Left lung (tissue), 10 donors: ENCODE data around the gene LRMDA. TPM values are rescaled to one million over a fixed set of nuclear protein-coding genes. Genes with fewer than 3 reads are reported as not detected.

Experiments used
- ATAC-seq: fragments of 200-7000 bp; cut with Tn5 transposase; one replicate; pipeline ENCODE4 v1.9.1; 2020; ENCODE audit warnings: moderate library complexity
- DNase-seq, 4 donors: peaks; one replicate each; pipeline ENCODE4 v3.0.0-alpha.2; 2013 to 2020
- H3K27ac ChIP-seq, 2 donors: fragments of 200-600 bp; sonication (generic) in 1 of 2; one replicate each; pipeline versions ENCODE4 v1.5.0 to v1.8.0; 2020 to 2021
- H3K27me3 ChIP-seq, 2 donors: fragments of 200-600 bp; sonication (generic) in 1 of 2; one replicate each; pipeline versions ENCODE4 v1.5.0 to v1.8.0; 2020 to 2021
- H3K36me3 ChIP-seq, 2 donors: fragments of 200-600 bp; sonication (generic) in 1 of 2; one replicate each; pipeline versions ENCODE4 v1.5.0 to v1.8.0; 2020 to 2021
- H3K4me1 ChIP-seq, 2 donors: fragments of 200-600 bp; one replicate each; pipeline ENCODE4 v1.8.0; 2021
- H3K4me3 ChIP-seq, 2 donors: fragments of 200-600 bp; sonication (generic) in 1 of 2; one replicate each; pipeline versions ENCODE4 v1.5.0 to v1.8.0; 2020 to 2021; ENCODE audit warnings: mild to moderate bottlenecking in 1 of 2
- H3K9me3 ChIP-seq, 2 donors: fragments of 200-600 bp; sonication (generic) in 1 of 2; one replicate each; pipeline versions ENCODE4 v1.5.0 to v1.8.0; 2020 to 2021
- intact Hi-C, 2 donors: fragments of 100-400 bp; cut with DNase I; formaldehyde crosslinking; loops; one replicate each; pipeline versions ENCODE4 v1.11.2 to v1.14.2; 2022
- polyA plus RNA-seq, 6 donors: library from polyadenylated mRNA; unstranded; fragments of 120-200 nt; gene quantifications; one replicate each; pipeline ENCODE4 v1.2.1, GENCODE V29; 2013; ENCODE audit not compliant: insufficient read length in 6 of 6
- total RNA-seq, 2 donors: library from RNA; stranded (reverse); fragmentation: NEBNext Ultra II Directional; extraction: Animal tissue kit (Norgen Biotek cat#: 25700); gene quantifications; one replicate each; pipeline ENCODE4 v1.2.1, GENCODE V29; 2021
- TF ChIP-seq, protein P1 (sequence below), 2 donors: fragments of 200-600 bp; sonication (generic) in 1 of 2; IDR thresholded peaks; one replicate each; pipeline versions ENCODE4 v1.5.0 to v1.8.0; 2021; ENCODE audit warnings: antibody characterized with exemption in 2 of 2
- donor health status: DM: no; HTN: yes; CAD: no.
- donor health status: DM: no; HTN: no; CAD: no.

Gene LRMDA
- total and polyA plus RNA-seq, 8 donors, result 13.9 to 23.6 (median 18.7) TPM

DNA sequence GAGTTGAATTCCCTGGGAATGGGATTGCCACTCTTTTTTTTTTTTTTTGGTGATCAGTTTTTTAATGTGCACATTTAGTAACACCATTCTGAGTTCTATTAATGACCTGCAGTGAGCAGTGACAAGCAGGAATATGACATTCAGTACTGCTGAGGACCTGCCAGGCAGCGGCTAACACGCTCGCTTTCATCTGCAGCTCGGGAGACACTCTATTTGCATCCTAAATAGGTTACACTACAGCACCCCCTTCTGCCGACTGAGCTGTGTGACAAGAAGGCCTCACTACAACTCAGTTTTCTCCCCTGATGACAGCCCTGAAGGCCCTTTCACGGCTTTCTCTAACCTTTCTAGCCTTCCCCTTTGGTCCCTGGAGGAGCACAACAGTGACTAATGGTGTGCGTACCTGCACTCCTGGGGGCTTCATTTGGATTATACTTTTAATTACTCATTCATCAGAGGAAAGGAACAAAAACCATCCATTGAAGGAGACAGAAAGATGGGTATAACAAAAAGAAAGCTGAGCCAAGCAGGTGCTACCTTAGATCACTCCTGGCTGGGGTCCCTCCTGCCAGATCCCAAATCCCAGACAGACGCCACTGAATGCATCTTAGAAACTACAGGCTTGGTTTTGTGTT is 872.4 kb downstream of the LRMDA start:
- H3K27ac ChIP-seq, result no peak overlapping the region
- TF ChIP-seq, protein P1, sequence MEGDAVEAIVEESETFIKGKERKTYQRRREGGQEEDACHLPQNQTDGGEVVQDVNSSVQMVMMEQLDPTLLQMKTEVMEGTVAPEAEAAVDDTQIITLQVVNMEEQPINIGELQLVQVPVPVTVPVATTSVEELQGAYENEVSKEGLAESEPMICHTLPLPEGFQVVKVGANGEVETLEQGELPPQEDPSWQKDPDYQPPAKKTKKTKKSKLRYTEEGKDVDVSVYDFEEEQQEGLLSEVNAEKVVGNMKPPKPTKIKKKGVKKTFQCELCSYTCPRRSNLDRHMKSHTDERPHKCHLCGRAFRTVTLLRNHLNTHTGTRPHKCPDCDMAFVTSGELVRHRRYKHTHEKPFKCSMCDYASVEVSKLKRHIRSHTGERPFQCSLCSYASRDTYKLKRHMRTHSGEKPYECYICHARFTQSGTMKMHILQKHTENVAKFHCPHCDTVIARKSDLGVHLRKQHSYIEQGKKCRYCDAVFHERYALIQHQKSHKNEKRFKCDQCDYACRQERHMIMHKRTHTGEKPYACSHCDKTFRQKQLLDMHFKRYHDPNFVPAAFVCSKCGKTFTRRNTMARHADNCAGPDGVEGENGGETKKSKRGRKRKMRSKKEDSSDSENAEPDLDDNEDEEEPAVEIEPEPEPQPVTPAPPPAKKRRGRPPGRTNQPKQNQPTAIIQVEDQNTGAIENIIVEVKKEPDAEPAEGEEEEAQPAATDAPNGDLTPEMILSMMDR (IDR thresholded peaks at IDR 0.05), result peak; percentile 34 to 58
- H3K4me3 ChIP-seq, result no peak overlapping the region
- peak; percentile 96 for ATAC-seq
- intact Hi-C loops, result no loop called here
- H3K36me3 ChIP-seq, result no peaks in the 10 kb centered on the region
- DNase-seq, result peak in 2 of 4 donors; percentile 65 to 92
- no peaks in the 10 kb centered on the region for H3K9me3 ChIP-seq
- H3K27me3 ChIP-seq, result no peaks in the 10 kb centered on the region
- peaks cover 5 to 40% of the 10 kb centered on the region in 2 donors for H3K4me1 ChIP-seq

DNA sequence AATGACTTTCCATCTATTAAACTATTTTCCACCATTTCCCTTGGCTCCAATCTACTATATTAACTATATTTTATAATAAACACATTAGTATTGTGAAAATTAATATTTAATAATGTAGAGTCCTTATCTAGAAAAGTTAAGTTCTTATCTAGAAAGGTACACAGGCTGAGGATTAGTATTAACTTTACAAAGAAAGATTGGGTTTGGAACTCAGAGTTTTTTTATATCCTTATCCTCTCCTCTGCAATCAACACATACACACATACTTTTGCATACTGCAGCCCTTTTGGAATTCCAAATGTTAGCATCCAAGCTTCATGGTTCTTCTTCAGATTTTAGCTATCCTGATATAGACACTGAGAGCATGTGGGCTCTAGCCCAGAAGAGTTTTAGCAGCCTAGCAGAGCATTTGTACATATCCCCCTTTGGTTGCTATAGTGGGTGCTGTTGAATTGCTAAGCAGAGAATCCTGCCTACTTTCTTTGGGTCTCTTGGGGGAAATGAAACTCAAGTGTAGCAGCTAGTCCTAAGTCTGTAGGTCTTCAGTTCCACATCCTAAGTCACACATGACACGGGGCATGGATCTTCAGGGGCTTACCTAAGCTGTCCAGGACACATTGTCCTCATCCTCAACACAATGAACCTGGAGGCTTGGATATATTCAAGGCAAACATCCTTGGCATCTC is 874.6 kb downstream of the LRMDA start:
- ATAC-seq, result no peak
- no peak for DNase-seq
- H3K27me3 ChIP-seq, result no peaks in the 10 kb centered on the region
- no peaks in the 10 kb centered on the region for H3K9me3 ChIP-seq
- no peak overlapping the region for H3K27ac ChIP-seq
- no peak overlapping the region for H3K4me3 ChIP-seq
- no peaks in the 10 kb centered on the region for H3K36me3 ChIP-seq
- intact Hi-C loops, result no loop called here
- TF ChIP-seq, protein P1 (IDR thresholded peaks at IDR 0.05), result no peak
- H3K4me1 ChIP-seq, result peaks cover 5 to 56% of the 10 kb centered on the region in 2 donors

DNA sequence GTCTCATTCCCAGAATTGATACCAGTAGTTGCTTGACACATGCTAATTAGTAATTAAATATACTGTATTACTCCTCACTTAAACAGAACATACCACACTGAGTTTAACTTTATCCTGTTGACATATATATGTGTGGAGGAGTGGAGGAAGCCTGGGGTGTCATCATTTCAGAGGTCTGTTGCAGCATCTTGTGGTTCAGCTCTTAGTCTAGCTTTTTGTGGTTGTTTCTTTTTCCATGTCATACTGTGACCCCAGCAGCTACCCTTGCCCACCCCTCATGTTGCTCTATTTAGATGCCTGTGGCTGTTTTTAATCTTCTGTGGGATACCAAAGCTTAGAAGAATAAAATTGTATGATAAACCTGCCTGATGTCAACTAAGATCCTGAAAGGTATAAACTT is 875.4 kb downstream of the LRMDA start:
- H3K4me3 ChIP-seq, result no peak overlapping the region
- no peaks in the 10 kb centered on the region for H3K9me3 ChIP-seq
- no peak overlapping the region for H3K27ac ChIP-seq
- TF ChIP-seq, protein P1 (IDR thresholded peaks at IDR 0.05), result no peak
- DNase-seq (no peak), ATAC-seq (no peak)
- H3K4me1 ChIP-seq, result peaks cover 5 to 56% of the 10 kb centered on the region in 2 donors
- intact Hi-C loops, result no loop called here
- no peaks in the 10 kb centered on the region for H3K27me3 ChIP-seq
- no peaks in the 10 kb centered on the region for H3K36me3 ChIP-seq

DNA sequence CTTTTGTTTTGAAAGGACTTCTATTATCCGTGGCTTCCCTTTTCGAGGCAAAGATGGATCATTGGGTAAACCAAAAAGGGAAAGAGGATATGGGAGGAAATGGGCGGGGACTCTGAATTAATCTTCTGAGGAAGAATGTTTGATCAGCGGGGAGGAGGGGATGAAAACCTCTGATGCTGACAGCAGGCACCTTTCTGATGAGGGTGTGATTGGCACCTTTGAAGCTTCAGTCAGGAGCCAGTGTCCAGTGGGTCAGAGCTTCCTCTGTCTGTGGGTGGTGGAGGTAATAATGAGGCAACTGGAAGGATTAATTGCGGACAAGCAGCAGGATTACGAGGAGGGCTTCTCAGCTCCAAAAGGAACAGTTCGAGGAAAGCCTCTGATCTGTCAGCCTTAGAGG is 877.6 kb downstream of the LRMDA start:
- ATAC-seq (no peak), DNase-seq (no peak)
- TF ChIP-seq, protein P1 (IDR thresholded peaks at IDR 0.05), result no peak
- Histone ChIP-seq H3K27me3 (no peaks in the 10 kb centered on the region), H3K36me3 (no peaks in the 10 kb centered on the region), H3K4me3 (no peak overlapping the region), H3K4me1 (peaks cover 0 to 40% of the 10 kb centered on the region in 2 donors), H3K27ac (peak overlapping the region in 1 of 2 donors; percentile 2), H3K9me3 (no peaks in the 10 kb centered on the region)
- intact Hi-C loops, result no loop called here

DNA sequence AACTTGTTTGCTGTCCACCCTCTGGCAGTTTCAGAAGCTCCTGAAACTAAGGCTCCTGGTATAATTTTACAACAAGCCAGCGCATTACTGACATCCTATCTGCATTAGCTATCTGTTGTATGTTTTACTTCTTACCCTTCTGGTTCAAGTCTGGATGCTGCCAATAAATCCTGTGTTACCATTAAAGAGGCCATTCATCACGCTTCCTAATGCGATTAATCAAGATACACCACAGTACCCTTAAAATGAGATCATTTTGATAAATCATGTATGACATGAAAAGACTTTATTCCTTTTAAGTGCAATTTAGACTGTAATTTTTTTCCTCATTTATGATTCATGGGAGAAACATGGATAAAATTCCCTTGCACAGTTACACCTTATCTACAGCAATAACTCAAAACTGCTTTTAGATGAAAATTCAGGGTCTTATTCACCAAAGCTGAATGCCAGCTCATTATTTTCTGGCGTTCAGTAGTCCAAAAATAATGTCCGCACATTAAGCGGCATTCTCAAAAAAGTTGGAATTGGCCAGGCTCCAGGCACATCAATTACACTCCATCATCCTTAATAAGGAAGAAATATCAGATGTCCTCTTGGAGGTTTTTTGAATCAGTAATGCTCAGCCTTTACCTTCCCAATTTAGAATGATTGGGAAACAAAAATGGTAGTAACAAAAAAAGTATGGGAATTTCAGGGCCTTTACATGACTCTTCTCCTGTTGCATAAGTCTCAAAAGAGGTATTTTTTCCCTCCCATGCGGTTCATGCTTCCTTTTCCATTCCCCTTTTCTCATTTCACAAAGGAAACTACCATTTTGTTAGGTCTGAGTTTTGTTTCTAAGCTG is 878.5 kb downstream of the LRMDA start:
- intact Hi-C loops, result no loop called here
- H3K4me3 ChIP-seq, result no peak overlapping the region
- no peak for ATAC-seq

More for the DNA sequence above, 878.5 kb downstream of the LRMDA start:
- no peak for DNase-seq
- peak overlapping the region in 1 of 2 donors; percentile 2 for H3K27ac ChIP-seq
- no peaks in the 10 kb centered on the region for H3K36me3 ChIP-seq
- no peaks in the 10 kb centered on the region for H3K9me3 ChIP-seq
- TF ChIP-seq, protein P1 (IDR thresholded peaks at IDR 0.05), result no peak
- peaks cover 0 to 37% of the 10 kb centered on the region in 2 donors for H3K4me1 ChIP-seq
- no peaks in the 10 kb centered on the region for H3K27me3 ChIP-seq
